T-helper 17 cell (primary cell): Measurements from ENCODE around the gene BDH2. TPM values are rescaled to one million over a fixed set of nuclear protein-coding genes. Genes with fewer than 3 reads are reported as not detected.
A peak's percentile ranks its signal among the peaks of the same experiment; 100 is the strongest.

Source experiments
- ATAC-seq: fragments of 150-1000 bp; cut with Tn5 transposase; 2 replicates; pipeline ENCODE4 v1.10.0; 2021; ENCODE audit warnings: mild to moderate bottlenecking, moderate library complexity
- DNase-seq, 3 donors: peaks; one replicate each; pipeline versions ENCODE4 v3.0.0 to v3.0.0-alpha.2; 2020 to 2021
- H3K9me3 ChIP-seq: one replicate; pipeline ENCODE4 v1.7.0; 2013; ENCODE audit warnings: low read length, mild to moderate bottlenecking; ENCODE audit not compliant: control insufficient read depth, poor library complexity, severe bottlenecking
- H3K27ac Mint-ChIP-seq: one replicate; pipeline ENCODE4 v1.8.0; 2022; ENCODE audit warnings: mild to moderate bottlenecking, moderate library complexity, mixed read lengths
- H3K27me3 Mint-ChIP-seq: one replicate; pipeline ENCODE4 v1.8.0; 2022; ENCODE audit warnings: mixed read lengths
- H3K36me3 Mint-ChIP-seq: one replicate; pipeline ENCODE4 v1.8.0; 2022; ENCODE audit warnings: low read depth, mixed read lengths
- H3K4me1 Mint-ChIP-seq: one replicate; pipeline ENCODE4 v1.8.0; 2022; ENCODE audit warnings: mild to moderate bottlenecking, mixed read lengths
- H3K4me3 Mint-ChIP-seq: one replicate; pipeline ENCODE4 v1.8.0; 2022; ENCODE audit warnings: mild to moderate bottlenecking, moderate library complexity, mixed read lengths
- total RNA-seq, 4 donors: library from RNA in 2 of 4; stranded (reverse) in 2 of 4; gene quantifications; one replicate each; pipeline ENCODE4 v1.2.3 and lab custom pipeline; 2022 to 2026

BDH2 gene
- total RNA-seq, 2 donors from 2014 or later, result 8.6 to 11.2 TPM

DNA sequence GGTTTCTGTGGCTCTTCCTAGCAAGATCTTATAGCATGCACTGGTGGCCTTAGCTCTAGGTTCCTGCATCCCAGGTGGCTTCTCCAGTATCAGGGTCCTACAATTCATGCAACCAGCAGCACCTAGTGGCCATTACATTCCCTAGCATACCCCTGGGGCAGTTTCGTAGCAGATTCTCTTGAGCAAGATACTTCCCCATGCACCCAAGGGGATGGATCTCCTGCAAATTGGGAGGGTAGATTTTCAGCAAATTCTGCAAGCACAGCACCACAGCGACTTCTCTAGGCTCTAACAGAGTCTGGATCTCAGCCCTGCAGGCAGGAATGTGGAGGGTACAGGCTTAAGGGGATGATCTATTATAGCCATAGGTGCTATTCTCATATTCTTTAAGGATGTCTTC, 67.1 kb downstream of the BDH2 start:
- no peaks in the 10 kb centered on the region for H3K27me3 Mint-ChIP-seq
- DNase-seq (no peak), ATAC-seq (no peak)
- H3K4me3 Mint-ChIP-seq, result no peak overlapping the region
- H3K9me3 ChIP-seq, result no peaks in the 10 kb centered on the region
- peaks cover 6% of the 10 kb centered on the region for H3K4me1 Mint-ChIP-seq
- H3K27ac Mint-ChIP-seq, result no peak overlapping the region
- peaks cover 20% of the 10 kb centered on the region for H3K36me3 Mint-ChIP-seq

DNA sequence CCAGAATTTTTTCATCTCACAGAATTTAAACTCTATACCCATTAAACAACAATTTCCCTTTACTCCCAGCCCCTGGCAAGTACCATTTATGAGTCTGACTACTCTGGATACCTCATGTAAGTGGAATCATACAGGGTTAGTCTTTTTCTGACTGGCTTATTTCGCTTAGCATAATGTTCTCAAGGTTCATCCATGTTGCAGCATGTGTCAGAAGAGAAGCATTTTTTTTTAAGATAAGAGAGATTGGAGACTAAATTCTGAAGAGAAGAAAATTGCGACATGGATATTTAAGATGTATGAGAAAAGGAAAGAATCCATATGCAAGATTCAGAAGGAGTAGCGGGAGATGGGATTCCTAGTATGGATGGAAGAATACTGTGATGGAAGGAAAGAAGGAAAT, 68.8 kb downstream of the BDH2 start:
- DNase-seq (no peak), ATAC-seq (no peak)
- no peaks in the 10 kb centered on the region for H3K27me3 Mint-ChIP-seq
- no peaks in the 10 kb centered on the region for H3K9me3 ChIP-seq
- peaks cover 17% of the 10 kb centered on the region for H3K36me3 Mint-ChIP-seq
- no peak overlapping the region for H3K4me3 Mint-ChIP-seq
- no peak overlapping the region for H3K27ac Mint-ChIP-seq
- H3K4me1 Mint-ChIP-seq, result peaks cover 6% of the 10 kb centered on the region

DNA sequence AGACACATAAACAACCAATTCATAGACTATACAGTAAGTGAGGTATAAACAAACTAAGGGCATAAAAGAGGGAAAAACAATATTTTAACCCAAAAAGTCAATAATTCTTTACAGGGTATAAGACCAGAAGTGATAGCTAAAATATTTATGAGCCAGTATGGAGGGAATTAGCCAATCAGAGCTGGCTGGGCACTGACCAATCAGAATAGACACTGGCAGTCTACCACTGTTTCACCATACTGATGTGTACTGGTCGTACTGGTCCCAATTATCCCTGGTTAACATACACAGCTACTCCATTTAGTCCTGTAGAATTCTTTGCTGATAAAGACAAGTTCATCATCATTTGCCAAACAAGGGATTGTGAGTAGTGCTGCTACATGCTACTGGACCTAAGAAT, 70.3 kb downstream of the BDH2 start:
- Mint-ChIP-seq H3K27me3 (no peaks in the 10 kb centered on the region), H3K4me3 (no peak overlapping the region), H3K27ac (peak overlapping the region; percentile 32), H3K4me1 (peaks cover 8% of the 10 kb centered on the region), H3K36me3 (peaks cover 18% of the 10 kb centered on the region)
- DNase-seq (no peak), ATAC-seq (no peak)
- H3K9me3 ChIP-seq, result no peaks in the 10 kb centered on the region

Other genes starting within 250 kb of the BDH2 start
- 10 to 100 TPM; 14.3 to 14.4 TPM for gene CISD2, start 230.8 kb downstream of the BDH2 start, total RNA-seq
- 1 to 10 TPM; 1.4 to 4.6 TPM for gene SLC9B1, start 80.1 kb downstream of the BDH2 start, total RNA-seq
- gene SLC9B2, start 23.1 kb downstream of the BDH2 start, total RNA-seq, result 10 to 100 TPM; 22.0 to 25.4 TPM
- gene CENPE, start 98.5 kb upstream of the BDH2 start, total RNA-seq, result 1 to 10 TPM; 4.3 to 9.8 TPM